ENCODE measurements around the gene SSR4. TPM values are rescaled to one million over a fixed set of nuclear protein-coding genes. Genes with fewer than 3 reads are reported as not detected.

The SSR4 gene
- total and polyA plus RNA-seq, 2 of the 8 experiments (the other 6 are each of a cell fraction or from before 2014, with no cell fraction given): 168 to 642 TPM

- no peak overlapping the region for H3K14ac ChIP-seq (ENCODE audit: insufficient read length)
- no peak overlapping the region for H2BK5ac ChIP-seq (ENCODE audit: low read depth, low read length)
- H4K5ac ChIP-seq (ENCODE audit: insufficient read length, low read depth, low read length): no peak overlapping the region
- no peaks in the 10 kb centered on the region for H3K23me2 ChIP-seq (ENCODE audit: low read depth, low read length)
- 91% methylated on average over 19 of the region's 23 CpGs; no CpG with 5 or more reads in 1 of the 2 experiments for WGBS, 2 experiments (ENCODE audit: extremely low coverage in 1 of 2, insufficient coverage in 1 of 2, insufficient read length in 1 of 2, insufficient replicate concordance in 2 of 2, low coverage in 1 of 2, low lambda C conversion rate in 2 of 2, missing lambda C conversion rate in 1 of 2)
- H3K23ac ChIP-seq (ENCODE audit: insufficient read length): no peak overlapping the region
- H2BK12ac ChIP-seq (ENCODE audit: low read depth, low read length): no peak overlapping the region
- no peak overlapping the region for H4K8ac ChIP-seq (ENCODE audit: extremely low read depth, insufficient read depth, low read length)
- no peaks in the 10 kb centered on the region for H4K20me1 ChIP-seq (replicated peaks in 1 of 2; ENCODE audit: control insufficient read depth in 1 of 2, insufficient read depth in 2 of 2, low read length in 2 of 2)
- ChIA-PET POLR2A (ENCODE audit: partially characterized antibody) (interaction anchor here (1.1 kb wide), 1 partner anchor 12 kb away, joined by 3 read pairs; no protein-coding TSS in a partner anchor), CTCF (ENCODE audit: partially characterized antibody) (interaction anchor here (0.6 kb wide), 1 partner anchor 176 kb away, joined by 3 read pairs; no protein-coding TSS in a partner anchor)
- H3K4me2 ChIP-seq (ENCODE audit: insufficient read depth in 1 of 2, low read depth in 2 of 2, low read length in 2 of 2): no peak overlapping the region
- FAIRE-seq: no peak
- H2AFZ ChIP-seq (ENCODE audit: low read length): no peak overlapping the region
- H3K4ac ChIP-seq (replicated peaks; ENCODE audit: insufficient read length, low read depth, low read length): no peak overlapping the region
- DNase-seq (ENCODE audit: low read depth in 1 of 2, low spot score in 2 of 2): no peak
- H3K9ac ChIP-seq (replicated peaks in 1 of 4; ENCODE audit: extremely low read depth in 1 of 4, low read depth in 3 of 4, low read length in 3 of 4): no peak overlapping the region
- no peaks in the 10 kb centered on the region for H3K79me2 ChIP-seq (ENCODE audit: control insufficient read depth in 1 of 2, insufficient read depth in 2 of 2, low read length in 2 of 2)
- no peak overlapping the region for H2BK15ac ChIP-seq (ENCODE audit: low read length)
- H2BK120ac ChIP-seq (replicated peaks; ENCODE audit: low read depth, low read length): no peak overlapping the region
- H3K18ac ChIP-seq (ENCODE audit: extremely low read depth, low read length): no peak overlapping the region
- H4K91ac ChIP-seq (replicated peaks; ENCODE audit: insufficient read length, low read length): no peak overlapping the region
- H3K27ac ChIP-seq (ENCODE audit: low read depth, low read length): no peak overlapping the region
- H3K9me3 ChIP-seq (ENCODE audit: insufficient read depth in 2 of 2, low read depth in 1 of 2, low read length in 1 of 2): no peaks in the 10 kb centered on the region
- H2BK20ac ChIP-seq (ENCODE audit: low read length): no peak overlapping the region
- no peak overlapping the region for H2AK5ac ChIP-seq (ENCODE audit: low read depth, low read length)
- no peaks in the 10 kb centered on the region for H3K79me1 ChIP-seq (ENCODE audit: low read depth, low read length)
- no peaks in the 10 kb centered on the region for H3K36me3 ChIP-seq (ENCODE audit: control insufficient read depth in 2 of 4, insufficient read depth in 4 of 4, low read length in 3 of 4)
- peaks cover 0 to 5% (median 2%) of the 10 kb centered on the region in 4 experiments; a peak in 5 of 7 replicates for H3K4me1 ChIP-seq (replicated peaks in 1 of 4; ENCODE audit: control insufficient read depth in 3 of 4, insufficient read depth in 4 of 4, low read length in 3 of 4)
- no peaks in the 10 kb centered on the region for H3K27me3 ChIP-seq (replicated peaks in 1 of 4; ENCODE audit: control insufficient read depth in 3 of 4, extremely low read depth in 1 of 4, insufficient read depth in 3 of 4, low read length in 3 of 4)
- H3K56ac ChIP-seq (replicated peaks; ENCODE audit: insufficient read length, low read depth, low read length): no peak overlapping the region
- no peak overlapping the region for H3K4me3 ChIP-seq (ENCODE audit: extremely low read depth in 1 of 4, insufficient read depth in 2 of 4, low read depth in 3 of 4, low read length in 4 of 4)
- TF ChIP-seq BCL11A (IDR thresholded peaks at IDR 0.05; ENCODE audit: low read depth in 2 of 2, low read length in 2 of 2) (no peak), SAP30 (IDR thresholded peaks at IDR 0.05; ENCODE audit: insufficient read depth, insufficient replicate concordance, low read length) (no peak), NRF1 (IDR thresholded peaks at IDR 0.05; ENCODE audit: low read depth, low read length) (no peak), HDAC6 (IDR thresholded peaks at IDR 0.05; ENCODE audit: low read depth, low read length) (no peak), EP300 (IDR thresholded peaks at IDR 0.05; ENCODE audit: borderline replicate concordance in 1 of 2, low read depth in 2 of 2, low read length in 2 of 2) (no peak), SIRT6 (IDR thresholded peaks at IDR 0.05; ENCODE audit: low read length) (no peak), GABPA (IDR thresholded peaks at IDR 0.05; ENCODE audit: borderline replicate concordance, insufficient read depth, low read length) (no peak), CHD1 (IDR thresholded peaks at IDR 0.05; ENCODE audit: low read depth, low read length) (no peak), CREB1 (IDR thresholded peaks at IDR 0.05) (no peak), KDM5A (IDR thresholded peaks at IDR 0.05; ENCODE audit: low read length) (no peak), NANOG (IDR thresholded peaks at IDR 0.05; ENCODE audit: insufficient read depth, low read depth, low read length, poor library complexity, severe bottlenecking) (no peak), POLR2AphosphoS5 (IDR thresholded peaks at IDR 0.05; ENCODE audit: low read depth, low read length) (no peak), CHD2 (IDR thresholded peaks at IDR 0.05; ENCODE audit: low read length) (no peak)
Observed at GRCh38 chrX:153769158-153769864, 25.2 kb upstream of the SSR4 start.

All from H1 (cell line).